Mesenchymal stem cell (in vitro differentiated cells and primary cell): ENCODE measurements around the gene ASB7.

Experiments used
- DNase-seq: peaks from one replicate; pipeline ENCODE4 v3.0.0-alpha.2; 2013
- H2AFZ ChIP-seq: one replicate; pipeline ENCODE4 v1.6.1; 2013; ENCODE audit warnings: low read depth, mild to moderate bottlenecking, control low read depth, inconsistent platforms, low read length, moderate library complexity
- H2AK5ac ChIP-seq: 2 replicates; pipeline ENCODE4 v1.6.1; 2013; ENCODE audit warnings: low read length, moderate library complexity, mild to moderate bottlenecking, inconsistent platforms; ENCODE audit not compliant: severe bottlenecking
- H2BK120ac ChIP-seq: one replicate; pipeline ENCODE4 v1.6.1; 2013; ENCODE audit warnings: low read depth, mild to moderate bottlenecking, inconsistent platforms, low read length, moderate library complexity
- H2BK12ac ChIP-seq, 2 experiments: one replicate each; pipeline ENCODE4 v1.6.1; 2013; ENCODE audit warnings: inconsistent platforms in 2 of 2, low read length in 2 of 2, mild to moderate bottlenecking in 2 of 2, moderate library complexity in 2 of 2, control low read depth in 1 of 2
- H2BK15ac ChIP-seq: one replicate; pipeline ENCODE4 v1.6.1; 2013; ENCODE audit warnings: mild to moderate bottlenecking, low read depth, inconsistent platforms; ENCODE audit not compliant: poor library complexity, severe bottlenecking
- H2BK5ac ChIP-seq: 2 replicates; pipeline ENCODE4 v1.6.1; 2013; ENCODE audit warnings: low read depth, mild to moderate bottlenecking, low read length, control low read depth, inconsistent platforms; ENCODE audit not compliant: poor library complexity, severe bottlenecking
- H3K14ac ChIP-seq, 2 experiments: one replicate each; pipeline ENCODE4 v1.6.1; 2013; ENCODE audit warnings: inconsistent platforms in 2 of 2, low read length in 2 of 2, control low read depth in 1 of 2, mild to moderate bottlenecking in 1 of 2, moderate library complexity in 1 of 2
- H3K18ac ChIP-seq, 2 experiments: one replicate each; pipeline ENCODE4 v1.6.1; 2013; ENCODE audit warnings: inconsistent platforms in 2 of 2, low read length in 2 of 2, control low read depth in 1 of 2, low read depth in 1 of 2, mild to moderate bottlenecking in 1 of 2
- H3K23ac ChIP-seq, 2 experiments: one replicate each; pipeline ENCODE4 v1.6.1; 2013; ENCODE audit warnings: inconsistent platforms in 2 of 2, low read length in 2 of 2, mild to moderate bottlenecking in 2 of 2, moderate library complexity in 2 of 2, control low read depth in 1 of 2
- H3K27ac ChIP-seq: 2 replicates; pipeline ENCODE4 v1.5.1; 2013; ENCODE audit warnings: mild to moderate bottlenecking, moderate library complexity, low read length, control low read depth, inconsistent platforms; ENCODE audit not compliant: poor library complexity, severe bottlenecking
- H3K27me3 ChIP-seq, 2 experiments: 2 replicates each; pipeline versions ENCODE4 v1.6.1 to v1.7.0; 2013; ENCODE audit warnings: low read length in 2 of 2, mild to moderate bottlenecking in 2 of 2, moderate library complexity in 2 of 2, control low read depth in 1 of 2, inconsistent platforms in 1 of 2; ENCODE audit not compliant: control insufficient read depth in 1 of 2, insufficient read depth in 1 of 2
- H3K36me3 ChIP-seq, 2 experiments: 2 replicates each; pipeline versions ENCODE4 v1.6.1 to v1.7.0; 2013; ENCODE audit warnings: low read length in 2 of 2, control low read depth in 1 of 2, inconsistent platforms in 1 of 2, low read depth in 1 of 2, mild to moderate bottlenecking in 1 of 2; ENCODE audit not compliant: insufficient read depth in 2 of 2, control insufficient read depth in 1 of 2
- H3K4ac ChIP-seq, 2 experiments: one replicate each; pipeline ENCODE4 v1.6.1; 2013; ENCODE audit warnings: inconsistent platforms in 2 of 2, low read length in 2 of 2, mild to moderate bottlenecking in 2 of 2, moderate library complexity in 2 of 2, control low read depth in 1 of 2, low read depth in 1 of 2
- H3K4me1 ChIP-seq: 2 replicates; pipeline ENCODE4 v1.6.1; 2013; ENCODE audit warnings: low read depth, low read length, control low read depth; ENCODE audit not compliant: control insufficient read depth, insufficient read depth
- H3K4me2 ChIP-seq: 2 replicates; pipeline ENCODE4 v1.6.1; 2013; ENCODE audit warnings: low read length, mild to moderate bottlenecking, inconsistent platforms; ENCODE audit not compliant: poor library complexity, severe bottlenecking
- H3K4me3 ChIP-seq, 2 experiments: 2 replicates each; pipeline versions ENCODE4 v1.5.1 to v1.7.0; 2013; ENCODE audit warnings: low read length in 2 of 2, mild to moderate bottlenecking in 2 of 2, control low read depth in 1 of 2, low read depth in 1 of 2; ENCODE audit not compliant: insufficient read depth in 1 of 2
- H3K79me1 ChIP-seq: replicated peaks from 2 replicates; pipeline ENCODE4 v1.6.1; 2013; ENCODE audit warnings: mild to moderate bottlenecking, control low read depth, low read length, inconsistent platforms; ENCODE audit not compliant: poor library complexity, severe bottlenecking
- H3K9ac ChIP-seq: 2 replicates; pipeline ENCODE4 v1.7.0; 2013; ENCODE audit warnings: mild to moderate bottlenecking, low read length, moderate library complexity
- H3K9me3 ChIP-seq: 2 replicates; pipeline ENCODE4 v1.7.0; 2013; ENCODE audit warnings: mild to moderate bottlenecking, low read length; ENCODE audit not compliant: control insufficient read depth
- H4K8ac ChIP-seq: one replicate; pipeline ENCODE4 v1.6.1; 2013; ENCODE audit warnings: inconsistent platforms, mild to moderate bottlenecking, low read length, moderate library complexity
- H4K91ac ChIP-seq: one replicate; pipeline ENCODE4 v1.6.1; 2013; ENCODE audit warnings: mild to moderate bottlenecking, low read length, inconsistent platforms
- WGBS: methylation state at CpG from one replicate; pipeline ENCODE4 v1.1.7; 2013; ENCODE audit warnings: mixed read lengths; 5-methylcytosine and 5-hydroxymethylcytosine counted together

The ASB7 gene

GRCh38 chr15:100688549-100689120 is 86.2 kb downstream of the ASB7 start:
- Histone ChIP-seq H3K4me3 (peak overlapping the region in 1 of 2 experiments; percentile 28), H4K8ac (no peak overlapping the region), H4K91ac (peak overlapping the region; percentile 78), H3K18ac (peak overlapping the region in 1 of 2 experiments; percentile 48), H3K4me2 (no peak overlapping the region), H2BK15ac (no peak overlapping the region), H3K4ac (peak overlapping the region in 1 of 2 experiments; percentile 53), H2BK120ac (no peak overlapping the region), H3K27ac (no peak overlapping the region), H3K4me1 (peaks cover 3% of the 10 kb centered on the region), H3K23ac (no peak overlapping the region), H3K79me1 (no peaks in the 10 kb centered on the region), H3K9ac (peak overlapping the region; percentile 89), H2AK5ac (no peak overlapping the region), H3K9me3 (no peaks in the 10 kb centered on the region), H2BK12ac (peak overlapping the region; percentile 1 to 86), H3K36me3 (no peaks in the 10 kb centered on the region), H3K27me3 (peaks cover 0 to 27% of the 10 kb centered on the region in 2 experiments), H2BK5ac (no peak overlapping the region), H2AFZ (peak overlapping the region; percentile 11), H3K14ac (peak overlapping the region in 1 of 2 experiments; percentile 97)
- 83% methylated on average over 12 of the region's 13 CpGs for WGBS
- no peak for DNase-seq

GRCh38 chr15:100689131-100689899 is 86.9 kb downstream of the ASB7 start:
- H2AFZ ChIP-seq = no peak overlapping the region
- no peak overlapping the region for H2BK5ac ChIP-seq
- H3K18ac ChIP-seq = no peak overlapping the region
- no peak overlapping the region for H3K4me3 ChIP-seq
- H3K9me3 ChIP-seq = no peaks in the 10 kb centered on the region
- DNase-seq = no peak
- H4K8ac ChIP-seq = no peak overlapping the region
- no peak overlapping the region for H3K14ac ChIP-seq
- peaks cover 0 to 32% of the 10 kb centered on the region in 2 experiments for H3K27me3 ChIP-seq
- 95% methylated on average over 11 of the region's 11 CpGs for WGBS
- H2BK15ac ChIP-seq = no peak overlapping the region
- no peak overlapping the region for H3K4ac ChIP-seq
- no peak overlapping the region for H2BK120ac ChIP-seq
- H4K91ac ChIP-seq = no peak overlapping the region
- H2BK12ac ChIP-seq = peak overlapping the region; percentile 1 to 3
- peak overlapping the region; percentile 89 for H3K9ac ChIP-seq
- no peak overlapping the region for H2AK5ac ChIP-seq
- no peaks in the 10 kb centered on the region for H3K79me1 ChIP-seq
- no peak overlapping the region for H3K23ac ChIP-seq
- H3K36me3 ChIP-seq = no peaks in the 10 kb centered on the region
- peaks cover 3% of the 10 kb centered on the region for H3K4me1 ChIP-seq
- H3K4me2 ChIP-seq = no peak overlapping the region
- H3K27ac ChIP-seq = no peak overlapping the region

GRCh38 chr15:100690032-100690794 is 87.8 kb downstream of the ASB7 start:
- H3K9me3 ChIP-seq = no peaks in the 10 kb centered on the region
- H3K79me1 ChIP-seq = no peaks in the 10 kb centered on the region
- H4K8ac ChIP-seq = no peak overlapping the region
- no peak overlapping the region for H2AK5ac ChIP-seq
- H3K27ac ChIP-seq = no peak overlapping the region
- H4K91ac ChIP-seq = no peak overlapping the region
- peak overlapping the region in 1 of 2 experiments; percentile 28 for H3K4me3 ChIP-seq
- no peak for DNase-seq
- H3K4ac ChIP-seq = no peak overlapping the region
- H3K27me3 ChIP-seq = peaks cover 0 to 32% of the 10 kb centered on the region in 2 experiments
- H3K14ac ChIP-seq = no peak overlapping the region
- no peak overlapping the region for H2AFZ ChIP-seq
- WGBS = 96% methylated on average over 17 of the region's 18 CpGs
- no peak overlapping the region for H3K4me2 ChIP-seq
- no peak overlapping the region for H2BK120ac ChIP-seq
- H2BK12ac ChIP-seq = peak overlapping the region in 1 of 2 experiments; percentile 62
- peaks cover 3% of the 10 kb centered on the region for H3K4me1 ChIP-seq
- no peak overlapping the region for H3K23ac ChIP-seq
- no peak overlapping the region for H2BK15ac ChIP-seq
- no peak overlapping the region for H2BK5ac ChIP-seq
- no peak overlapping the region for H3K18ac ChIP-seq
- H3K36me3 ChIP-seq = no peaks in the 10 kb centered on the region
- H3K9ac ChIP-seq = peak overlapping the region; percentile 29

- Histone ChIP-seq H4K8ac (no peak overlapping the region), H2BK120ac (no peak overlapping the region), H3K27ac (no peak overlapping the region), H2BK12ac (no peak overlapping the region), H2AK5ac (no peak overlapping the region), H3K27me3 (peaks cover 0 to 32% of the 10 kb centered on the region in 2 experiments), H3K18ac (no peak overlapping the region), H3K36me3 (no peaks in the 10 kb centered on the region), H3K9me3 (no peaks in the 10 kb centered on the region), H3K9ac (peak overlapping the region; percentile 29), H2BK5ac (no peak overlapping the region), H3K23ac (no peak overlapping the region), H3K4me2 (no peak overlapping the region), H3K79me1 (no peaks in the 10 kb centered on the region), H2BK15ac (peak overlapping the region; percentile 16), H3K14ac (no peak overlapping the region), H4K91ac (no peak overlapping the region), H3K4me1 (peaks cover 3% of the 10 kb centered on the region), H2AFZ (no peak overlapping the region), H3K4ac (peak overlapping the region; percentile 56 to 70), H3K4me3 (no peak overlapping the region)
- no peak for DNase-seq
Measured at GRCh38 chr15:100690795-100691158, 88.4 kb downstream of the ASB7 start.
